Stimulated activated CD4-positive, alpha-beta T cell treated with anti-CD3 and anti-CD28 coated beads, Interleukin-4, amount 100 ng/mL, for 48 hours (primary cell): Measurements from ENCODE around the gene MYT1.
"Not testable (repeated sequence)": the region's sequence is repeated elsewhere in the genome, so short reads cannot be mapped to it uniquely, and the experiment has no call there.

Experiments
- DNase-seq, 2 donors: peaks; one replicate each; pipeline ENCODE4 v3.0.0-alpha.2; 2020; ENCODE audit warnings: low read depth in 2 of 2

Gene MYT1

GRCh38 chr20:64230461-64231145 is 66.4 kb downstream of the MYT1 start:
- DNase-seq, result no peak

- DNase-seq, result no peak
Measured at GRCh38 chr20:64231621-64232550, 67.6 kb downstream of the MYT1 start.

- DNase-seq, result no peak
Measured at GRCh38 chr20:64232794-64233193, 68.5 kb downstream of the MYT1 start.

GRCh38 chr20:64233725-64234124 is 69.5 kb downstream of the MYT1 start:
- DNase-seq, result no peak

GRCh38 chr20:64234291-64234791 is 70.1 kb downstream of the MYT1 start:
- no peak for DNase-seq

- DNase-seq, result not testable (repeated sequence)
Measured at GRCh38 chr20:64234921-64235565, 70.8 kb downstream of the MYT1 start.

- no peak for DNase-seq
Measured at GRCh38 chr20:64236137-64237088, 72.2 kb downstream of the MYT1 start.

- no peak for DNase-seq
Measured at GRCh38 chr20:64237316-64237715, 73.1 kb downstream of the MYT1 start.

- DNase-seq, result no peak
Measured at GRCh38 chr20:64238115-64238825, 74.0 kb downstream of the MYT1 start.

- no peak for DNase-seq
Measured at GRCh38 chr20:64238851-64239387, 74.7 kb downstream of the MYT1 start.

GRCh38 chr20:64239449-64240242 is 75.4 kb downstream of the MYT1 start:
- DNase-seq, result no peak

- DNase-seq, result no peak
Measured at GRCh38 chr20:64240243-64241015, 76.2 kb downstream of the MYT1 start.

- DNase-seq, result no peak
Measured at GRCh38 chr20:64241061-64241460, 76.8 kb downstream of the MYT1 start.

GRCh38 chr20:64242003-64242796 is 77.9 kb downstream of the MYT1 start:
- no peak for DNase-seq

GRCh38 chr20:64242797-64243475 is 78.7 kb downstream of the MYT1 start:
- DNase-seq, result no peak

GRCh38 chr20:64244281-64244805 is 80.1 kb downstream of the MYT1 start:
- DNase-seq, result no peak
